H1 (cell line): Measurements from ENCODE around the gene LDLRAD3. TPM values are rescaled to one million over a fixed set of nuclear protein-coding genes. Genes with fewer than 3 reads are reported as not detected.

ENCODE experiments used
- CTCF ChIA-PET: fragments of 300-600 bp; sonication (Branson Sonifier 250); formaldehyde crosslinking; loops from one replicate; lab custom pipeline; 2021; ENCODE audit not compliant: partially characterized antibody; lab: Charles Lee
- POLR2A ChIA-PET: fragments of 300-600 bp; sonication (Branson Sonifier 250); formaldehyde crosslinking; loops from one replicate; lab custom pipeline; 2021; ENCODE audit warnings: inconsistent platforms; ENCODE audit not compliant: partially characterized antibody; lab: Charles Lee
- DNase-seq, 2 experiments: peaks; one replicate each; pipeline versions ENCODE4 v3.0.0 to v3.0.0-alpha.2; 2010 to 2022; ENCODE audit warnings: low spot score in 2 of 2, low read depth in 1 of 2, mixed read lengths in 1 of 2
- FAIRE-seq: peaks from 2 replicates; lab custom pipeline; 2011; peaks lifted over from hg19 to GRCh38; lab: Jason Lieb, UNC
- H2AFZ ChIP-seq: 2 replicates; pipeline ENCODE4 v1.8.1; 2012; ENCODE audit warnings: low read length, inconsistent platforms
- H2AK5ac ChIP-seq: 2 replicates; pipeline ENCODE4 v1.6.1; 2013; ENCODE audit warnings: low read depth, low read length
- H2BK120ac ChIP-seq: replicated peaks from 2 replicates; pipeline ENCODE3; 2013; ENCODE audit warnings: low read depth, low read length, inconsistent platforms
- H2BK12ac ChIP-seq: 2 replicates; pipeline ENCODE4 v1.6.1; 2013; ENCODE audit warnings: low read depth, low read length
- H2BK15ac ChIP-seq: 2 replicates; pipeline ENCODE4 v1.6.1; 2013; ENCODE audit warnings: low read length
- H2BK20ac ChIP-seq: 2 replicates; pipeline ENCODE4 v1.6.1; 2013; ENCODE audit warnings: low read length
- H2BK5ac ChIP-seq: 2 replicates; pipeline ENCODE4 v1.6.1; 2013; ENCODE audit warnings: low read depth, low read length
- H3K14ac ChIP-seq: 2 replicates; pipeline ENCODE4 v1.6.1; 2013; ENCODE audit warnings: inconsistent platforms; ENCODE audit not compliant: insufficient read length
- H3K18ac ChIP-seq: 2 replicates; pipeline ENCODE4 v1.6.1; 2013; ENCODE audit warnings: low read length; ENCODE audit errors: extremely low read depth
- H3K23ac ChIP-seq: 2 replicates; pipeline ENCODE4 v1.6.1; 2013; ENCODE audit warnings: inconsistent platforms; ENCODE audit not compliant: insufficient read length
- H3K23me2 ChIP-seq: 2 replicates; pipeline ENCODE4 v1.6.1; 2013; ENCODE audit warnings: low read depth, low read length
- H3K27ac ChIP-seq: 2 replicates; pipeline ENCODE4 v1.6.1; 2011; ENCODE audit warnings: low read depth, low read length, inconsistent platforms
- H3K27me3 ChIP-seq, 4 experiments: replicated peaks in 1 of 4; 1 replicate in 1 of 4; 2 replicates in 3 of 4; pipeline versions ENCODE4 v1.6.1 to v1.8.1; 2011 to 2013; ENCODE audit warnings: low read length in 3 of 4, mild to moderate bottlenecking in 3 of 4, inconsistent platforms in 2 of 4, mixed read lengths in 2 of 4, moderate library complexity in 1 of 4; ENCODE audit not compliant: control insufficient read depth in 3 of 4, insufficient read depth in 3 of 4; ENCODE audit errors: extremely low read depth in 1 of 4
- H3K36me3 ChIP-seq, 4 experiments: 2 replicates each; pipeline versions ENCODE4 v1.6.1 to v1.8.1; 2011 to 2013; ENCODE audit warnings: mild to moderate bottlenecking in 4 of 4, low read length in 3 of 4, moderate library complexity in 2 of 4, control low read depth in 1 of 4, inconsistent platforms in 1 of 4; ENCODE audit not compliant: insufficient read depth in 4 of 4, control insufficient read depth in 2 of 4
- H3K4ac ChIP-seq: replicated peaks from 2 replicates; pipeline ENCODE3; 2013; ENCODE audit warnings: low read length, low read depth, mixed read lengths, inconsistent platforms; ENCODE audit not compliant: insufficient read length
- H3K4me1 ChIP-seq, 4 experiments: replicated peaks in 1 of 4; 1 replicate in 1 of 4; 2 replicates in 3 of 4; pipeline versions ENCODE4 v1.6.1 to v1.8.1; 2011 to 2013; ENCODE audit warnings: low read length in 3 of 4, inconsistent platforms in 2 of 4, mixed read lengths in 1 of 4; ENCODE audit not compliant: insufficient read depth in 4 of 4, control insufficient read depth in 3 of 4
- H3K4me2 ChIP-seq, 2 experiments: 2 replicates each; pipeline versions ENCODE4 v1.6.1 to v1.8.1; 2011 to 2013; ENCODE audit warnings: low read depth in 2 of 2, low read length in 2 of 2, control low read depth in 1 of 2, inconsistent platforms in 1 of 2, mild to moderate bottlenecking in 1 of 2; ENCODE audit not compliant: insufficient read depth in 1 of 2
- H3K4me3 ChIP-seq, 4 experiments: fragments of 200-600, 300-600 bp in 1 of 4; sonication (generic), shearing (Covaris generic), sonication (Bioruptor Twin) in 1 of 4; 2 replicates each; pipeline versions ENCODE4 v1.5.1 to v1.8.1; 2011 to 2016; ENCODE audit warnings: low read length in 4 of 4, low read depth in 3 of 4, control low read depth in 2 of 4, inconsistent platforms in 2 of 4, mild to moderate bottlenecking in 2 of 4, mixed read lengths in 1 of 4, moderate library complexity in 1 of 4; ENCODE audit not compliant: insufficient read depth in 2 of 4; ENCODE audit errors: extremely low read depth in 1 of 4
- H3K56ac ChIP-seq: replicated peaks from 2 replicates; pipeline ENCODE3; 2013; ENCODE audit warnings: low read depth, mild to moderate bottlenecking, mixed read lengths, low read length, inconsistent platforms; ENCODE audit not compliant: insufficient read length
- H3K79me1 ChIP-seq: 2 replicates; pipeline ENCODE4 v1.6.1; 2013; ENCODE audit warnings: low read depth, low read length, control low read depth
- H3K79me2 ChIP-seq, 2 experiments: 2 replicates each; pipeline versions ENCODE4 v1.6.1 to v1.8.1; 2012 to 2013; ENCODE audit warnings: low read length in 2 of 2, mild to moderate bottlenecking in 2 of 2, inconsistent platforms in 1 of 2; ENCODE audit not compliant: insufficient read depth in 2 of 2, control insufficient read depth in 1 of 2
- H3K9ac ChIP-seq, 4 experiments: replicated peaks in 1 of 4; 1 replicate in 1 of 4; 2 replicates in 3 of 4; pipeline versions ENCODE4 v1.6.1 to v1.8.1; 2011 to 2013; ENCODE audit warnings: low read depth in 3 of 4, low read length in 3 of 4, control low read depth in 2 of 4, mild to moderate bottlenecking in 2 of 4, moderate library complexity in 2 of 4, inconsistent platforms in 1 of 4; ENCODE audit errors: extremely low read depth in 1 of 4
- H3K9me3 ChIP-seq, 2 experiments: 2 replicates each; pipeline versions ENCODE4 v1.6.1 to v1.8.1; 2012 to 2013; ENCODE audit warnings: mild to moderate bottlenecking in 2 of 2, moderate library complexity in 2 of 2, control low read depth in 1 of 2, inconsistent platforms in 1 of 2, low read depth in 1 of 2, low read length in 1 of 2, mixed read lengths in 1 of 2; ENCODE audit not compliant: insufficient read depth in 2 of 2
- H4K20me1 ChIP-seq, 2 experiments: replicated peaks in 1 of 2; 2 replicates each; pipeline versions ENCODE3 to v1.8.1; 2011 to 2013; ENCODE audit warnings: inconsistent platforms in 2 of 2, low read length in 2 of 2, mild to moderate bottlenecking in 1 of 2; ENCODE audit not compliant: insufficient read depth in 2 of 2, control insufficient read depth in 1 of 2
- H4K5ac ChIP-seq: 2 replicates; pipeline ENCODE4 v1.6.1; 2013; ENCODE audit warnings: low read length, low read depth, mixed read lengths, inconsistent platforms; ENCODE audit not compliant: insufficient read length
- H4K8ac ChIP-seq: 2 replicates; pipeline ENCODE4 v1.8.0; 2013; ENCODE audit warnings: mild to moderate bottlenecking, moderate library complexity, low read length, inconsistent platforms; ENCODE audit not compliant: insufficient read depth; ENCODE audit errors: extremely low read depth
- H4K91ac ChIP-seq: replicated peaks from 2 replicates; pipeline ENCODE3; 2013; ENCODE audit warnings: low read length, mixed read lengths, inconsistent platforms; ENCODE audit not compliant: insufficient read length
- CHD2 ChIP-seq: IDR thresholded peaks from 2 replicates; pipeline ENCODE4 v1.6.1; 2012; ENCODE audit warnings: low read length, improper control_type of control experiment
- CTCF ChIP-seq, 3 experiments: IDR thresholded peaks; 1 replicate in 2 of 3; 2 replicates in 1 of 3; pipeline versions ENCODE4 v1.5.1 to v1.6.1; 2011; ENCODE audit warnings: low read length in 3 of 3, mild to moderate bottlenecking in 3 of 3, inconsistent platforms in 2 of 3, low read depth in 1 of 3, moderate library complexity in 1 of 3; ENCODE audit not compliant: insufficient read depth in 1 of 3; ENCODE audit errors: control extremely low read depth in 1 of 3
- RAD21 ChIP-seq, 2 experiments: IDR thresholded peaks in 1 of 2; conservative IDR thresholded peaks in 1 of 2; 2 replicates each; pipeline ENCODE4 v1.6.1; 2011; ENCODE audit warnings: low read depth in 2 of 2, low read length in 2 of 2, improper control_type of control experiment in 1 of 2, inconsistent platforms in 1 of 2, mild to moderate bottlenecking in 1 of 2, moderate library complexity in 1 of 2
- WGBS, 2 experiments: shearing (Covaris generic) in 1 of 2; methylation state at CpG; one replicate each; pipeline versions ENCODE4 v1.1.6 to v1.1.7; 2013 to 2015; ENCODE audit warnings: low lambda C conversion rate in 2 of 2, mixed read lengths in 2 of 2, inconsistent platforms in 1 of 2, low coverage in 1 of 2, missing lambda C conversion rate in 1 of 2; ENCODE audit not compliant: insufficient replicate concordance in 2 of 2, insufficient coverage in 1 of 2, insufficient read length in 1 of 2; ENCODE audit errors: extremely low coverage in 1 of 2, missing lambda C conversion rate in 1 of 2; 5-methylcytosine and 5-hydroxymethylcytosine counted together
- polyA plus RNA-seq, 7 experiments: library from polyadenylated mRNA; depleted of rRNA in 3 of 7; stranded (reverse) in 5 of 7; unstranded in 2 of 7; fragments of >200 nt in 5 of 7; fragments of 200-250 nt in 2 of 7; gene quantifications; 1 replicate in 5 of 7; 2 replicates in 1 of 7; 4 replicates in 1 of 7; pipeline versions ENCODE4 v1.2.1 to v1.2.3, GENCODE V29; 2011 to 2013; ENCODE audit warnings: missing spikeins in 2 of 7, mixed read lengths in 2 of 7
- total RNA-seq: library from RNA; stranded (reverse); fragmentation: NEBNext Ultra II Directional; extraction: Animal tissue kit (Norgen Biotek cat#: 25700); gene quantifications from 2 replicates; pipeline ENCODE4 v1.2.1, GENCODE V29; 2021

Gene LDLRAD3
- total and polyA plus RNA-seq, 2 of the 8 experiments (the other 6 are each of a cell fraction or from before 2014, with no cell fraction given), result 18.6 to 22.8 TPM

GRCh38 chr11:36090356-36091109, 146.7 kb downstream of the LDLRAD3 start:
- Histone ChIP-seq H3K27ac (no peak overlapping the region; the same call in 1 of the 2 replicates), H2AFZ (no peak overlapping the region), H2AK5ac (peak overlapping the region; percentile 66), H3K36me3 (peaks cover 0 to 11% (median 0%) of the 10 kb centered on the region in 4 experiments; a peak in 2 of 8 replicates), H3K56ac (no peak overlapping the region), H3K79me1 (no peaks in the 10 kb centered on the region), H3K9me3 (no peaks in the 10 kb centered on the region), H4K5ac (no peak overlapping the region), H2BK5ac (peak overlapping the region; percentile 1), H4K8ac (no peak overlapping the region), H3K4me3 (no peak overlapping the region)
- POLR2A ChIA-PET, result interaction anchor here (11.7 kb wide), 1 partner anchor 21 kb away, joined by 102 read pairs; no protein-coding TSS in a partner anchor
- DNase-seq, result no peak
- WGBS, 2 experiments, result 83% methylated on average over 10 of the region's 10 CpGs; no CpG with 5 or more reads in 1 of the 2 experiments
- CTCF ChIA-PET, result interaction anchor here (1.0 to 4.1 kb wide), 8 partner anchors 19 to 269 kb away, joined by 3 to 15 read pairs (median 5); no protein-coding TSS in a partner anchor
- TF ChIP-seq CHD2 (no peak), CTCF (IDR thresholded peaks at IDR 0.05; ENCODE audit: control extremely low read depth in 1 of 3, insufficient read depth in 1 of 3, low read depth in 1 of 3, low read length in 3 of 3) (peak; percentile 2 to 29 (median 18)), RAD21 (IDR thresholded peaks at IDR 0.05 in 1 of 2, conservative IDR thresholded peaks at IDR 0.05 in 1 of 2; ENCODE audit: low read depth in 2 of 2, low read length in 2 of 2) (peak; percentile 39 to 55)
- TF ChIP-seq, all 59 proteins: peak for 2
- Histone ChIP-seq H2BK12ac (peak overlapping the region; percentile 69), H3K14ac (no peak overlapping the region), H3K9ac (no peak overlapping the region), H3K4me2 (no peak overlapping the region), H3K4ac (no peak overlapping the region), H2BK20ac (0 out of 2 replicates have a peak overlapping the region, but pooled peaks have one; percentile 97), H3K18ac (peak overlapping the region; percentile 44; the same call in 1 of the 2 replicates), H3K4me1 (peaks cover 6 to 33% (median 25%) of the 10 kb centered on the region in 4 experiments; a peak in 5 of 7 replicates), H4K20me1 (no peaks in the 10 kb centered on the region), H2BK15ac (no peak overlapping the region), H3K23me2 (no peaks in the 10 kb centered on the region), H4K91ac (no peak overlapping the region), H3K79me2 (no peaks in the 10 kb centered on the region), H2BK120ac (no peak overlapping the region), H3K23ac (no peak overlapping the region), H3K27me3 (no peaks in the 10 kb centered on the region)
- FAIRE-seq, result no peak
